Measurements from ENCODE around the gene GALR2.
A peak's percentile ranks its signal among the peaks of the same experiment; 100 is the strongest.

The GALR2 gene

DNA sequence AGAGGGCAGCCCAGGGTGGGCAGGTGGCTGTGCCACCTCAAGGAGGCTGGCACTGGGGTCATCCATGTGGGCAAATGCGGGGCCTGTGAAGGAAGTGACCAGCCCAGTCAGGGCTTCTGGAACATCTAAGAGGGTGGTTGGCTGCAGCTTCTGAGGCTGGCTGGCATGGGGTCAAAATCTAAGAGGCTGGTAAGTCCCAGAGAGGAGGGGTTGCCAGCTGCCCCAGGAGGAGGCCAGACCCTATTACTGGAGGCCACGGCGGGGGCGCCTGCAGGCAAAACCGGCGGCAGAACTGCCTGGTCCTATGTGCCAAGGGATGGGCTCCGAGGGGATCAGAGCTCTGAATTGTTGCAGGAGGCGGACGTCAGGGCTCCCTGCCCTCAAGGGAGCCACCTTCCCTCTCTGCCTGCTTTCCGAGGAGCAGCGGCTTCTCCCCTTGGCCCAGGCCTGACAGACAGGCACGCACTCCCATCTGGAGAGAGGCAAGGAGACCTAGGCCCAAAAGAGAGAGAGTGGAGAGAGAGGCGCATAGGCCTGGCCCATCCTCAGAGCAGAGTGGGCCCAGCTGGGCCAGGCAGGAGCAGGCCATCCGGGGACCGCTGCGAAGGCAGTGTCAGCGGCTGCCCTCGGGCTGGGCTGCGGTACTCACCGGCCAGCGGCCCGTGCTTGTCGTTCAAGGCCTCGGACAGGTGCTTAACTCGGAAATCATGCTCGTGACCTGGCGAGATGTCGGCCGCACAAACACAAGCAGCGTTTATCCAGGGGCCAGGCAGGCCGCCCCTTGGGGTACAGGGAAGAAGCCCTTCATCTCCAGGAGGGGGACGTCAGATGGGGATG, 15.3 kb downstream of the GALR2 start:
- Mint-ChIP-seq H3K27ac (no peak overlapping the region), H3K9me3 (no peaks in the 10 kb centered on the region), H3K4me1 (peaks cover 7% of the 10 kb centered on the region), H3K27me3 (no peaks in the 10 kb centered on the region), H3K36me3 (peaks cover 46% of the 10 kb centered on the region), H3K4me3 (no peak overlapping the region)
- DNase-seq, result no peak
- CTCF ChIA-PET, result interaction anchor here (1.0 kb wide), 1 partner anchor 76 kb away, joined by 3 read pairs; no protein-coding TSS in a partner anchor

DNA sequence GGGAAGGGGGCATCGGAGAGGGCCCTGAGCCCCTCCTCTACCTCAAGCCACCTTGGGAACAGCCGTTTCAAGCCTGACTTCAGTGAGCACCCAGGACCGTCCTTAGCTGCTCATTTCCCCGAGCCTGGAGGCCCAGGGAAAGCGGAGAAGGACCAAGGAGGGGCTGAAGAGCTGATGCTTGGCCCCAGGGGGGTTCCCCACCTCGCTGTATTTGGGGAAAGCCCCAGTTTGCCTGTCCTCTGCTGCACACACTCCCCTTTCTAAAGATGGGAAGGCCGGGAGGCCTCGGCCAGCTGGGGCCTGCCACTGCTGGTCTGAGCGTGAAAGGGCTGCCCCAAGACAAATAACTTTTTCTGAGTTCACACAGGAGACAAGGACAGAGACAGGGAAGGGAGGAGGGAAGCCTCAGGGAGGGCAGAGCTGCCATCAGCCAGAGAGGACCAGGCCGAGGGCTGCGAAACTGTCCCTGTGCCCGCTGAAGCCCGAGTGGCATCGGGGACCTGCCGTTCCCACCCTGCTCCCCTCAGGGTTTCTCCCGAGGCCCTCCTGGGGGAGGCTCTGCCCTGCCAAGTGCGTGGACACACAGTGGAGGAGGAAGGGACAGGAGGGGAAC, 16.0 kb downstream of the GALR2 start:
- Mint-ChIP-seq H3K9me3 (no peaks in the 10 kb centered on the region), H3K4me3 (no peak overlapping the region), H3K36me3 (peaks cover 46% of the 10 kb centered on the region), H3K27me3 (no peaks in the 10 kb centered on the region), H3K27ac (no peak overlapping the region), H3K4me1 (peaks cover 7% of the 10 kb centered on the region)
- CTCF ChIA-PET, result interaction anchor here (1.0 kb wide), 1 partner anchor 76 kb away, joined by 3 read pairs; no protein-coding TSS in a partner anchor
- DNase-seq, result no peak

GRCh38 chr17:76091526-76092286, 17.1 kb downstream of the GALR2 start:
- Mint-ChIP-seq H3K9me3 (no peaks in the 10 kb centered on the region), H3K4me3 (no peak overlapping the region), H3K36me3 (peaks cover 46% of the 10 kb centered on the region), H3K4me1 (peaks cover 7% of the 10 kb centered on the region), H3K27ac (peak overlapping the region; percentile 82), H3K27me3 (no peaks in the 10 kb centered on the region)
- CTCF ChIA-PET, result interaction anchor here (1.9 kb wide), 1 partner anchor 77 kb away, joined by 5 read pairs; no protein-coding TSS in a partner anchor
- DNase-seq, result peak; percentile 30

DNA sequence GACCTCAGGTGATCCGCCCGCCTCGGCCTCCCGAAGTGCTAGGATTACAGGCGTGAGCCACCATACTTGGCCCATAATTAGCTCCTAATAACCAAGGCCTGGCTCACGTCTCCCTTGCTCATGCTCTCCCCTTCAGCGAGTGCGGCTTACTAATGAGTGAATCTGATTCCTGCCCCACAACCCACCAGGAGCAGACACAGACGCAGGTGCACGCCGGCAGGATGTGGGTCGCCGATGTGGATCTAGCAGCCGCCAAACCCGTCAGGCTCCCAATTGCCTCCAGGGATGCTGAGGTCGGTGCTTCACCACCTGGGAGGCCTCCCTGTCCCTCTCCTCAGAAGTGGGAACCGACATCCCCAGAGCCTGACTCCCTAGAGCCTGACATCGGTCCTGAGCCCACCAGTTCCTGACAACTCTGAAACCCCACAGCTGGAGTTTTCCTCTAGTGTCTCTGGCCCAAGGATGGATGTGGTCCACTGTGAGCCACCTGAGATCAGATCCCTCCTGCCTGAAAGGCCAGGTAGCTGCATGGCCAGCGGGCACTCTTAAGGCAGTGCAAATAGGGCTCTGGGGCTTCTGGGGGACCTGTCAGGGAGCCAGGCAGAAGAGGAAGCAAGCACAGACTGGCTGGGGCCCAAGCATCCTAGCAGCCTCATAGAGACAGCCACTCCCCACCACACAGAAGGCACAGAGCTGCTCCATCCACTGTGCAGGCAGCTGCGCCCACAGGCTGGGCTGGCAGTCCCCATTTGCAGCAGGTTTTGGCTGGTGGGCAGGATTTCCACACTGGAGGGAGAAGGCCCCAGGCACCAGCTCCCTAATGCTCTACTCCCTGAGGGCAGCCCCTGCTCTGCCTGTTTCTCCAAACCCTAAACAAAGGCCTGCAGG, 18.2 kb downstream of the GALR2 start:
- DNase-seq, result no peak
- CTCF ChIA-PET, result interaction anchor here (1.0 to 1.9 kb wide), 2 partner anchors 78 to 305 kb away, joined by 3 to 5 read pairs; no protein-coding TSS in a partner anchor
- Mint-ChIP-seq H3K27ac (no peak overlapping the region), H3K4me3 (no peak overlapping the region), H3K9me3 (no peaks in the 10 kb centered on the region), H3K4me1 (peaks cover 7% of the 10 kb centered on the region), H3K36me3 (peaks cover 50% of the 10 kb centered on the region), H3K27me3 (no peaks in the 10 kb centered on the region)

GRCh38 chr17:76094046-76094445, 19.5 kb downstream of the GALR2 start:
- H3K36me3 Mint-ChIP-seq, result peaks cover 52% of the 10 kb centered on the region
- H3K27me3 Mint-ChIP-seq, result no peaks in the 10 kb centered on the region
- H3K9me3 Mint-ChIP-seq, result no peaks in the 10 kb centered on the region
- no peak for DNase-seq
- no peak overlapping the region for H3K4me3 Mint-ChIP-seq
- H3K27ac Mint-ChIP-seq, result no peak overlapping the region
- H3K4me1 Mint-ChIP-seq, result peaks cover 7% of the 10 kb centered on the region
- CTCF ChIA-PET, result no interaction called here

GRCh38 chr17:76095943-76096342, 21.4 kb downstream of the GALR2 start:
- Mint-ChIP-seq H3K27ac (no peak overlapping the region), H3K36me3 (peaks cover 54% of the 10 kb centered on the region), H3K4me3 (no peak overlapping the region), H3K27me3 (no peaks in the 10 kb centered on the region), H3K9me3 (no peaks in the 10 kb centered on the region), H3K4me1 (peaks cover 10% of the 10 kb centered on the region)
- CTCF ChIA-PET, result interaction anchor here (0.9 to 1.8 kb wide), 3 partner anchors 11 to 183 kb away, joined by 3 to 6 read pairs (median 6); no protein-coding TSS in a partner anchor
- DNase-seq, result no peak

DNA sequence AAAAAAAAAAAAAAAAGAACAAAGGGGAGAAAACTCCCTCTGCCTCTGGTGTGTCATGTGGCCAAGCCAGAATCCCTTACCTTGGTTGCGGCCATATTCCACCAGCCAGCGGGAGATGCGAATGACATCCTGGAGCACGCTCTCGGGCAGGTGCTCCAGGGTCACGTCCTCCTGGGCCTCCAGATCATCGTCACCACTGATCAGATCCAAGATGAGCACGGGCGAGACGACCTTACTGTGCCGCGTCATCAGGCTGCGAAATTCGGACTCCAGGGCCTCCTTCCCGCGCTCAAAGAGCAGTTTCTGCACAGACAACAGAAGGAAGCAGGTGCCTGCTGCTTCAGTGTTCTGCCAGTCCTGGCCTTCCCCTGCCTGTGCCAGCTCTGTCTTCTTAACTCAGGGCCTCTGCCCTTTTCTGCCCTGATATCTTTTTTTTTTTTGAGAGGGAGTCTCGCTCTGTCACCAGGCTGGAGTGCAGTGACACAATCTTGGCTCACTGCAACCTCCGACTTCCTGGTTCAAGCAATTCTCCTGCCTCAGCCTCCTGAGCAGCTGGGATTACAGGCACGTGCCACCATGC, 23.2 kb downstream of the GALR2 start:
- peaks cover 57% of the 10 kb centered on the region for H3K36me3 Mint-ChIP-seq
- H3K27ac Mint-ChIP-seq, result no peak overlapping the region
- no peak overlapping the region for H3K4me3 Mint-ChIP-seq
- H3K9me3 Mint-ChIP-seq, result no peaks in the 10 kb centered on the region
- H3K27me3 Mint-ChIP-seq, result no peaks in the 10 kb centered on the region
- DNase-seq, result no peak
- H3K4me1 Mint-ChIP-seq, result peaks cover 17% of the 10 kb centered on the region
- CTCF ChIA-PET, result no interaction called here

GRCh38 chr17:76102944-76103273, 28.3 kb downstream of the GALR2 start:
- H3K4me3 Mint-ChIP-seq, result peak overlapping the region; percentile 97
- CTCF ChIA-PET, result interaction anchor here (0.9 to 4.8 kb wide), 10 partner anchors 11 to 295 kb away, joined by 3 to 29 read pairs (median 4); no protein-coding TSS in a partner anchor

GRCh38 chr17:76103274-76104139, 28.9 kb downstream of the GALR2 start, which contains the start of gene EXOC7:
Gene EXOC7, minus strand, starts transcription at chr17:76103787. Its CDS starts 95 bp downstream, at chr17:76103692.
- Mint-ChIP-seq H3K36me3 (peaks cover 30% of the 10 kb centered on the region), H3K9me3 (no peaks in the 10 kb centered on the region), H3K4me1 (peaks cover 30% of the 10 kb centered on the region), H3K4me3 (peak within 1 kb of the TSS; percentile 97), H3K27me3 (no peaks in the 10 kb centered on the region), H3K27ac (peak within 1 kb of the TSS; percentile 93)
- DNase-seq, result peak; percentile 93
- CTCF ChIA-PET, result interaction anchor here (0.5 to 4.8 kb wide), 12 partner anchors 10 to 295 kb away, joined by 3 to 29 read pairs (median 4); no protein-coding TSS in a partner anchor

More at GRCh38 chr17:76102944-76103273, 28.3 kb downstream of the GALR2 start:
- no peaks in the 10 kb centered on the region for H3K27me3 Mint-ChIP-seq
- peaks cover 33% of the 10 kb centered on the region for H3K36me3 Mint-ChIP-seq
- no peaks in the 10 kb centered on the region for H3K9me3 Mint-ChIP-seq
- no peak for DNase-seq
- H3K27ac Mint-ChIP-seq, result peak overlapping the region; percentile 93
- peaks cover 30% of the 10 kb centered on the region for H3K4me1 Mint-ChIP-seq

DNA sequence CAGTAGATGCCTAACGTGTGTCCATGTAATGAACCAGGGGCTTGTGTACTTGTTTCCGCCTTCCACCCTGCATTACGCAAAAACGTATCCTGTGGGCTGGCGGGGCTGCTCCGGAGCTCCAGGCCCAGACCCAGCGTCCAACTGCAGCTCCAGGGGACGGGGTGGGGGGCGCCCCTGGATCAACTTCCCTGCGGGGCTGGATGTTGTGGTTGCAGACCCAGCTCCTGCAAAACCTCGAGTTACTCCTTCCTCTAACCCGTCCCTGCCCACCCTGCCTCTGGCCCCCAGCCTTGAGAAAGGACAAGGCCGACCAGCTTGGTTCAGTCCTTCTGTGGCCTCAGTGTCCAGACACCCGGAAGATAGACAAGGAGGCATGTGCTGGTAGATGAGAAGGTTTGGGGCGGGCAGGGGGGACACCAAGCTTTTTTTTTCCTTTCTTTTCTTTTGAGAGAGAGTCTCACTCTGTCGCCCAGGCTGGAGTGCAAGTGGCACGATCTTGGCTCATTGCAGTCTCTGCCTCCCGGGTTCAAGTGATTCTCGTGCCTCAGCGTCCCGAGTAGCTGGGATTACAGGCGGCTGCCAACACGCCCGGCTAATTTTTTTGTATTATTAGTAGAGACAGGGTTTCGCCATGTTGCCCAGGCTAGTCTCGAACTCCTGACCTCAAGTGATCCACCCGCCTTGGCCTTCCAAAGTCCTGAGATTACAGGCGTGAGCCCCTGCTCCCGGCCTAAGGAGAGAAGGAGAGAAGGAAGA, 29.7 kb downstream of the GALR2 start:
- peak overlapping the region; percentile 97 for H3K4me3 Mint-ChIP-seq
- H3K27ac Mint-ChIP-seq, result peak overlapping the region; percentile 93
- CTCF ChIA-PET, result interaction anchor here (0.5 to 4.8 kb wide), 8 partner anchors 9 to 304 kb away, joined by 3 to 29 read pairs (median 4); no protein-coding TSS in a partner anchor

GRCh38 chr17:76104896-76105231, 30.3 kb downstream of the GALR2 start:
- H3K36me3 Mint-ChIP-seq, result peaks cover 19% of the 10 kb centered on the region
- peak overlapping the region; percentile 97 for H3K4me3 Mint-ChIP-seq
- no peaks in the 10 kb centered on the region for H3K9me3 Mint-ChIP-seq
- CTCF ChIA-PET, result interaction anchor here (2.6 to 4.8 kb wide), 2 partner anchors 105 to 174 kb away, joined by 6 to 29 read pairs; no protein-coding TSS in a partner anchor
- H3K27ac Mint-ChIP-seq, result peak overlapping the region; percentile 62
- H3K4me1 Mint-ChIP-seq, result peaks cover 29% of the 10 kb centered on the region
- no peak for DNase-seq
- H3K27me3 Mint-ChIP-seq, result no peaks in the 10 kb centered on the region

More for the DNA sequence above, 29.7 kb downstream of the GALR2 start:
- H3K4me1 Mint-ChIP-seq, result peaks cover 30% of the 10 kb centered on the region
- peaks cover 25% of the 10 kb centered on the region for H3K36me3 Mint-ChIP-seq
- no peaks in the 10 kb centered on the region for H3K27me3 Mint-ChIP-seq
- H3K9me3 Mint-ChIP-seq, result no peaks in the 10 kb centered on the region
- DNase-seq, result no peak

All from activated naive CD4-positive, alpha-beta T cell treated with anti-CD3 and anti-CD28 coated beads, Interleukin-2, amount 10 ng/mL, durations not matched to agents 7 days and 5 days (primary cell).